Kidney (tissue), 14 donors: ENCODE results near the gene SEC61A1. TPM values are rescaled to one million over a fixed set of nuclear protein-coding genes. Genes with fewer than 3 reads are reported as not detected.

Source experiments
- DNase-seq, 5 donors: peaks; one replicate each; pipeline ENCODE4 v3.0.0-alpha.2; 2013 to 2020
- FAIRE-seq: peaks from 2 replicates; lab custom pipeline; 2012; peaks lifted over from hg19 to GRCh38; lab: Jason Lieb, UNC
- H3K27ac ChIP-seq, 2 donors: one replicate each; pipeline ENCODE4 v1.7.0; 2013; ENCODE audit warnings: low read depth in 2 of 2, low read length in 2 of 2, inconsistent platforms in 1 of 2
- H3K27me3 ChIP-seq: one replicate; pipeline ENCODE4 v1.7.1; 2013; ENCODE audit warnings: low read length, inconsistent platforms; ENCODE audit not compliant: control insufficient read depth, insufficient read depth
- H3K36me3 ChIP-seq, 3 donors: one replicate each; pipeline versions ENCODE4 v1.7.0 to v1.7.1; 2013; ENCODE audit warnings: low read length in 3 of 3, control low read depth in 1 of 3, inconsistent platforms in 1 of 3; ENCODE audit not compliant: insufficient read depth in 3 of 3, control insufficient read depth in 2 of 3
- H3K4me1 ChIP-seq, 3 donors: one replicate each; pipeline versions ENCODE4 v1.7.0 to v1.7.1; 2013; ENCODE audit warnings: low read length in 3 of 3, inconsistent platforms in 1 of 3, low read depth in 1 of 3; ENCODE audit not compliant: control insufficient read depth in 2 of 3, insufficient read depth in 2 of 3
- H3K4me3 ChIP-seq, 3 donors: one replicate each; pipeline versions ENCODE4 v1.7.0 to v1.8.1; 2013; ENCODE audit warnings: low read length in 3 of 3, control low read depth in 1 of 3, inconsistent platforms in 1 of 3
- H3K9ac ChIP-seq, 3 donors: one replicate each; pipeline versions ENCODE4 v1.7.0 to v1.7.1; 2013; ENCODE audit warnings: low read length in 3 of 3, control low read depth in 1 of 3, inconsistent platforms in 1 of 3
- H3K9me3 ChIP-seq, 3 donors: one replicate each; pipeline versions ENCODE4 v1.7.0 to v1.7.1; 2013; ENCODE audit warnings: low read length in 3 of 3, control low read depth in 1 of 3, inconsistent platforms in 1 of 3; ENCODE audit not compliant: control insufficient read depth in 2 of 3, insufficient read depth in 1 of 3
- intact Hi-C: fragments of 100-400 bp; cut with DNase I; formaldehyde crosslinking; loops from one replicate; pipeline ENCODE4 v1.11.1; 2022
- polyA plus RNA-seq: library from polyadenylated mRNA; stranded (reverse); fragments of 350-450 nt; fragmentation: Illumina TruSeq; extraction: RNeasy Lipid Tissue Mini Kit (QIAGEN cat#74804); gene quantifications from one replicate; pipeline ENCODE4 v1.2.3, GENCODE V29; 2014; ENCODE audit warnings: low read depth, low replicate concordance; ENCODE audit not compliant: insufficient read depth
- total RNA-seq: library from RNA; stranded (reverse); fragmentation: NEBNext Ultra II Directional; extraction: Animal tissue kit (Norgen Biotek cat#: 25700); gene quantifications from one replicate; pipeline ENCODE4 v1.2.1, GENCODE V29; 2021
- TF ChIP-seq, protein P1 (sequence below): IDR thresholded peaks from 3 replicates; pipeline ENCODE4 v1.5.1; 2012; ENCODE audit warnings: mild to moderate bottlenecking, moderate library complexity, borderline replicate concordance; ENCODE audit not compliant: insufficient read depth; ENCODE audit errors: extremely low read depth
- donor health status: control.
- donor health status: control.
- donor health status: control.
- donor health status: control.
- donor health status: control.
- donor health status: DM: yes; HTN: yes; CAD: no.
- donor health status: Normal renal cell carcinoma (clear cell type).

The SEC61A1 gene
- total and polyA plus RNA-seq, 2 donors from 2014 or later: 119 to 177 TPM

DNA sequence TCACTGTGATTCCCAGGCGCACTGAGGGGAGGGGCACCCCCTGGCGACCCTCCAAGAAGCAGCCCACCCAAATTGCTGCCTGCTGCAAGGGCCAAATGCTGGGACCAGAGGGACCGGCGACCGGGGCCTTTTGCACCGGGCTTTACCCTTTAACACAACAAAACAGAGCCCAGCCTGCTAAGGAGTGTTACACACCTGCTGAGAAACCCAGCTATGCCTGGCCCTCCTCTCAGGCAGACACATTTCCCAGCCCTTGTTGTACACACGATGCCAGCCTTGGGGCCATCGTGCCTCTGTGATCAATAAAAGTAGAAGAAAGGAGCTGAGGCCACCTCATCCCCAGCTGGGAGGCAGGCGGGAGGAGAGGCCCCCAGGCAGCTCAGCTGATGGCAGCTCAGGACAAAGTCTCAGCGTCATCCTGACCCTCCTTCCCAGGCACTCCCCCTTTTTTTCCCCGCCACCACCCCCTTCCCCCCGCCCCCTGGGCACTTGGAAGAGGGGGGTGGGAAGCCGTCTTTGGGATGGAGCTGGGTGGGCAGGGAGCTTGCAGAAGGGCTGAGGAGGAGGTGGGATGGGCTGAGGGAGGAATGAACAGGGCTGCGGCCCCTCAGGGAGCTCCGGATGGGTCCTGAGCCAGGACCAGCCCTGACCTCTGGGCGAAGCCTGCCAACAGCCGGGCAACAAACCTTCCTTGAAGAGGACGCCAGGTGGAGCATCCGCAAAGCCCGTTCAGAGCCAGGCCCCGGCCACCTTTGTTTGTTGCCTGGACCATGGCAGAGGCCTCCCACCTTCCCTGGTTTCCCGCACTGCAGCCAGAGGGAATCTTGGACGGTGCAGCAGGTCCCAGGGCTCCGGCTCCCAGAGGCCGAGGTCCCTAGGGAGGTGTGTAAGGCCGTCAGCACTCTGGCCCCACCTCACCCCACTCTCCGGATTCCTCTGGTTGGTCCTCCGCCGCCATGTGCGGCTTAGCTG lies 45.9 kb upstream of the SEC61A1 start:
- FAIRE-seq (no peak), DNase-seq (peak in 3 of 5 donors; percentile 24 to 55 (median 37))
- Histone ChIP-seq H3K27me3 (no peaks in the 10 kb centered on the region), H3K9me3 (no peaks in the 10 kb centered on the region), H3K9ac (no peak overlapping the region), H3K27ac (no peak overlapping the region), H3K4me1 (no peaks in the 10 kb centered on the region), H3K4me3 (no peak overlapping the region), H3K36me3 (no peaks in the 10 kb centered on the region)
- TF ChIP-seq, protein P1, sequence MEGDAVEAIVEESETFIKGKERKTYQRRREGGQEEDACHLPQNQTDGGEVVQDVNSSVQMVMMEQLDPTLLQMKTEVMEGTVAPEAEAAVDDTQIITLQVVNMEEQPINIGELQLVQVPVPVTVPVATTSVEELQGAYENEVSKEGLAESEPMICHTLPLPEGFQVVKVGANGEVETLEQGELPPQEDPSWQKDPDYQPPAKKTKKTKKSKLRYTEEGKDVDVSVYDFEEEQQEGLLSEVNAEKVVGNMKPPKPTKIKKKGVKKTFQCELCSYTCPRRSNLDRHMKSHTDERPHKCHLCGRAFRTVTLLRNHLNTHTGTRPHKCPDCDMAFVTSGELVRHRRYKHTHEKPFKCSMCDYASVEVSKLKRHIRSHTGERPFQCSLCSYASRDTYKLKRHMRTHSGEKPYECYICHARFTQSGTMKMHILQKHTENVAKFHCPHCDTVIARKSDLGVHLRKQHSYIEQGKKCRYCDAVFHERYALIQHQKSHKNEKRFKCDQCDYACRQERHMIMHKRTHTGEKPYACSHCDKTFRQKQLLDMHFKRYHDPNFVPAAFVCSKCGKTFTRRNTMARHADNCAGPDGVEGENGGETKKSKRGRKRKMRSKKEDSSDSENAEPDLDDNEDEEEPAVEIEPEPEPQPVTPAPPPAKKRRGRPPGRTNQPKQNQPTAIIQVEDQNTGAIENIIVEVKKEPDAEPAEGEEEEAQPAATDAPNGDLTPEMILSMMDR: no peak
- intact Hi-C loops: no loop called here

DNA sequence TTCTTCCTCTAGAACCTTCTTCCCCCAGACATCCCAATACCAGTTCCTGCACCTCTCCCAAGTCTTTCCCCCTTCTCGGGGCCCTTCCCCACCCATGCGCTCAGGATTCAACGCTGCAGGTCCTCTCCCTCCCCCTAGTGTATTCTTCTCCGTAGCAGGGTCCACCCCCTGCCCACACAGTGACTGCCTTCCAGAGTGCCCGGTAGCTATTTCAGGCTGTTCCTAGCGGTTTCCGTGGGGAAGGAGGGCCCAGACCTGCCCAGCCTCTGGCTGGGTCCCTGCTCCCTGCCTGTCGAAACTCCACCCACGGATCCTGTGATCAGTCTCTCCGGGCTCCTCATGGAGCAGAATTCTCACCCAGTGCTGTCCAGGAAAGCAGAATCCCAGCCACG lies 45.2 kb upstream of the SEC61A1 start:
- Histone ChIP-seq H3K4me1 (no peaks in the 10 kb centered on the region), H3K9me3 (no peaks in the 10 kb centered on the region), H3K9ac (no peak overlapping the region), H3K4me3 (no peak overlapping the region), H3K27ac (no peak overlapping the region), H3K27me3 (no peaks in the 10 kb centered on the region), H3K36me3 (no peaks in the 10 kb centered on the region)
- DNase-seq (peak in 1 of 5 donors; percentile 48), FAIRE-seq (no peak)
- intact Hi-C loops: no loop called here
- TF ChIP-seq, protein P1: no peak

DNA sequence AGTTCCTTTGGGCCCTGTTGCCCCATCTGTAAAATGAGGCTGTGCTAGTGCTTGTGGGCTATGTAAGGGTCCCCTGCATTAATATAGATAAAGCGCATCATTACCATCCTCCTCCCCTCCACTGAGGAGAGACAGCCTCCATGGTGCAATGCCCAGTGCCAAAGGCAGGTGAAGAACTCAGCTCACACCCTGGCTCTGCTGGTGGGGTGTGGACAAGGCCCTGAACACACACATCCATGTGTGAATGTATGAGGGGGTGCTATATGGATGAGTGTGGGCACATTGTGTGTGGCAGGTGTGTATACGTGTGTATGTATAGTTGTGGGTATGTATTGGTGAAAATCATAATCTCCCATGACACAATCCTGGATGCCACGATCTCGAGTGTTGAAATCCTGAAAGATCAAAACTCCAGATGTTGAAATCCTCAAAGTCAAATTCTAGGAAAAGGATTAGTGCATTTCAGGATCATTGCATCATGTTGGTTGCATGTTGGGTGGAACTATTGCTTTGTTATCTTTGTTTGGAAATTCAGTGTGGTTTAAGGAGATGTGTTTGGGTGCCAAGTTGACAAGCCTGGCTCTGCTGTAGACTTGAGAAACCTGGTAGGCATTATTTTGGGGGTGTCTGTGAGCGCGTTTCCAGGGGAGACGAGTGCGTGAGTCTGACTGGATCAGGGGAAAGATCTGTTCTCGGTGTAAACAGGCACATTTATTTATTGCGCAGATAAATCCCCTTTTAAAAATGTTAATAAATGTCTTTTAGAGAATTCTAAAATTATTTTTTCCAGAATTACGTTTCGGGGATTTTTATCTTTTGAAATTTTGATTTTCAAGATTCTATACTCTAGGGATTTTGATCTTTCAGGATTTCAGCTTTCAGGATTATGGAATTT lies 42.0 kb upstream of the SEC61A1 start:
- DNase-seq (no peak), FAIRE-seq (no peak)
- H3K27me3 ChIP-seq: no peaks in the 10 kb centered on the region
- no peaks in the 10 kb centered on the region for H3K36me3 ChIP-seq
- no peaks in the 10 kb centered on the region for H3K9me3 ChIP-seq
- no peaks in the 10 kb centered on the region for H3K4me1 ChIP-seq
- no peak overlapping the region for H3K4me3 ChIP-seq
- TF ChIP-seq, protein P1: no peak
- H3K9ac ChIP-seq: no peak overlapping the region
- intact Hi-C loops: no loop called here
- no peak overlapping the region for H3K27ac ChIP-seq
